Measurements from ENCODE around the gene ANKRD27. TPM values are rescaled to one million over a fixed set of nuclear protein-coding genes. Genes with fewer than 3 reads are reported as not detected.
"Not testable (repeated sequence)": the region's sequence is repeated elsewhere in the genome, so short reads cannot be mapped to it uniquely, and the experiment has no call there.

Gene ANKRD27
- polyA plus RNA-seq, 1 donor from 2014 or later, result 24.6 TPM

- H3K4me3 ChIP-seq (ENCODE audit: low read length); H2AFZ ChIP-seq (ENCODE audit: low read depth, low read length); H4K20me1 ChIP-seq (ENCODE audit: insufficient read depth); H3K9ac ChIP-seq (ENCODE audit: low read length); H3K27ac ChIP-seq (ENCODE audit: low read length); H3K9me2 ChIP-seq (ENCODE audit: insufficient read depth, low read length); H3F3A ChIP-seq (ENCODE audit: insufficient read depth, low read length, poor library complexity, severe bottlenecking); H3K27me3 ChIP-seq (ENCODE audit: insufficient read depth, low read depth, low read length); H3K79me2 ChIP-seq (replicated peaks; ENCODE audit: insufficient read depth, low read length); H3K9me3 ChIP-seq (ENCODE audit: low read length); H3K4me2 ChIP-seq (ENCODE audit: low read length); H3K36me3 ChIP-seq (ENCODE audit: insufficient read depth, low read length): not testable (repeated sequence)
Observed at GRCh38 chr19:32571471-32572075, 103.4 kb downstream of the ANKRD27 start.

- peak; percentile 97 for TF ChIP-seq SMC3 (conservative IDR thresholded peaks at IDR 0.05; ENCODE audit: poor library complexity)
- no peak for TF ChIP-seq POLR2AphosphoS5 (IDR thresholded peaks at IDR 0.05)
- TF ChIP-seq RAD21 (conservative IDR thresholded peaks at IDR 0.05), result peak; percentile 95
- TF ChIP-seq CTCF (IDR thresholded peaks at IDR 0.05; ENCODE audit: poor library complexity, severe bottlenecking), result peak; percentile 93
- H3K36me3 ChIP-seq (ENCODE audit: insufficient read depth, low read length), result no peaks in the 10 kb centered on the region
- H3K4me3 ChIP-seq (ENCODE audit: low read length), result no peak overlapping the region
- H3K9me3 ChIP-seq (ENCODE audit: low read length), result no peaks in the 10 kb centered on the region
- H3K79me2 ChIP-seq (replicated peaks; ENCODE audit: insufficient read depth, low read length), result no peaks in the 10 kb centered on the region
- no peaks in the 10 kb centered on the region for H3K27me3 ChIP-seq (ENCODE audit: insufficient read depth, low read depth, low read length)
- no peak overlapping the region for H3K9ac ChIP-seq (ENCODE audit: low read length)
- no peaks in the 10 kb centered on the region for H3F3A ChIP-seq (ENCODE audit: insufficient read depth, low read length, poor library complexity, severe bottlenecking)
- H3K9me2 ChIP-seq (ENCODE audit: insufficient read depth, low read length), result no peaks in the 10 kb centered on the region
- no peak overlapping the region for H2AFZ ChIP-seq (ENCODE audit: low read depth, low read length)
- peak overlapping the region; percentile 25 for H3K4me2 ChIP-seq (ENCODE audit: low read length)
- H3K27ac ChIP-seq (ENCODE audit: low read length), result no peak overlapping the region
- no peaks in the 10 kb centered on the region for H4K20me1 ChIP-seq (ENCODE audit: insufficient read depth)
Observed at GRCh38 chr19:32570081-32570785, 104.7 kb downstream of the ANKRD27 start.

GRCh38 chr19:32567486-32567885, 107.5 kb downstream of the ANKRD27 start:
- no peaks in the 10 kb centered on the region for H4K20me1 ChIP-seq (ENCODE audit: insufficient read depth)
- H3F3A ChIP-seq (ENCODE audit: insufficient read depth, low read length, poor library complexity, severe bottlenecking), result no peaks in the 10 kb centered on the region
- no peak overlapping the region for H3K4me3 ChIP-seq (ENCODE audit: low read length)
- no peaks in the 10 kb centered on the region for H3K27me3 ChIP-seq (ENCODE audit: insufficient read depth, low read depth, low read length)
- H3K9me3 ChIP-seq (ENCODE audit: low read length), result no peaks in the 10 kb centered on the region
- no peaks in the 10 kb centered on the region for H3K79me2 ChIP-seq (replicated peaks; ENCODE audit: insufficient read depth, low read length)
- no peak overlapping the region for H3K9ac ChIP-seq (ENCODE audit: low read length)
- no peak overlapping the region for H3K27ac ChIP-seq (ENCODE audit: low read length)
- H3K36me3 ChIP-seq (ENCODE audit: insufficient read depth, low read length), result no peaks in the 10 kb centered on the region
- TF ChIP-seq REST (IDR thresholded peaks at IDR 0.05; ENCODE audit: borderline replicate concordance) (no peak), EZH2 (IDR thresholded peaks at IDR 0.05; ENCODE audit: borderline replicate concordance, insufficient read depth, low read length, poor library complexity, severe bottlenecking) (no peak), CTCF (IDR thresholded peaks at IDR 0.05; ENCODE audit: poor library complexity, severe bottlenecking) (no peak), TAF1 (IDR thresholded peaks at IDR 0.05; ENCODE audit: low read depth) (no peak), SMC3 (conservative IDR thresholded peaks at IDR 0.05; ENCODE audit: poor library complexity) (no peak), EP300 (conservative IDR thresholded peaks at IDR 0.05; ENCODE audit: poor library complexity, severe bottlenecking) (no peak), MXI1 (conservative IDR thresholded peaks at IDR 0.05; ENCODE audit: poor library complexity, severe bottlenecking) (no peak), POLR2AphosphoS5 (IDR thresholded peaks at IDR 0.05) (no peak), RAD21 (conservative IDR thresholded peaks at IDR 0.05) (no peak)
- H2AFZ ChIP-seq (ENCODE audit: low read depth, low read length), result no peak overlapping the region
- H3K9me2 ChIP-seq (ENCODE audit: insufficient read depth, low read length), result no peaks in the 10 kb centered on the region
- no peak overlapping the region for H3K4me2 ChIP-seq (ENCODE audit: low read length)

All from neural cell (in vitro differentiated cells).